HG03565 (cell line): ENCODE results near the gene TMEM119.
A peak's percentile ranks its signal among the peaks of the same experiment; 100 is the strongest.

ENCODE experiments used
- ATAC-seq: cut with Tn5 transposase; IDR thresholded peaks from one replicate; pipeline ENCODE4 v1.9.1; 2021; ENCODE audit warnings: mild to moderate bottlenecking, moderate library complexity; ENCODE audit not compliant: unreplicated experiment

Gene TMEM119

GRCh38 chr12:108616941-108617858 lies 19.3 kb upstream of the TMEM119 start:
- peak; percentile 73 for ATAC-seq

GRCh38 chr12:108616359-108616758 lies 18.5 kb upstream of the TMEM119 start:
- no peak for ATAC-seq

- no peak for ATAC-seq
Observed at GRCh38 chr12:108615918-108616317, 18.0 kb upstream of the TMEM119 start.

- no peak for ATAC-seq
Observed at GRCh38 chr12:108614639-108615038, 16.8 kb upstream of the TMEM119 start.

- ATAC-seq = no peak
Observed at GRCh38 chr12:108614041-108614440, 16.2 kb upstream of the TMEM119 start.

- ATAC-seq = no peak
Observed at GRCh38 chr12:108613548-108613947, 15.7 kb upstream of the TMEM119 start.

GRCh38 chr12:108612788-108613282 lies 15.0 kb upstream of the TMEM119 start:
- ATAC-seq = no peak

GRCh38 chr12:108611884-108612415 lies 14.1 kb upstream of the TMEM119 start:
- ATAC-seq = no peak

GRCh38 chr12:108610856-108611605 lies 13.1 kb upstream of the TMEM119 start:
- no peak for ATAC-seq

- no peak for ATAC-seq
Observed at GRCh38 chr12:108610336-108610815, 12.5 kb upstream of the TMEM119 start.

GRCh38 chr12:108609537-108610335 lies 11.9 kb upstream of the TMEM119 start:
- no peak for ATAC-seq

GRCh38 chr12:108608616-108609015 lies 10.7 kb upstream of the TMEM119 start:
- ATAC-seq = no peak

- ATAC-seq = no peak
Observed at GRCh38 chr12:108607981-108608600, 10.2 kb upstream of the TMEM119 start.

GRCh38 chr12:108606492-108606891 lies 8.6 kb upstream of the TMEM119 start:
- no peak for ATAC-seq

- ATAC-seq = no peak
Observed at GRCh38 chr12:108605690-108606406, 8.0 kb upstream of the TMEM119 start.

GRCh38 chr12:108605000-108605689 lies 7.3 kb upstream of the TMEM119 start:
- no peak for ATAC-seq

GRCh38 chr12:108604208-108604941 lies 6.5 kb upstream of the TMEM119 start:
- no peak for ATAC-seq

GRCh38 chr12:108603743-108604142 lies 5.9 kb upstream of the TMEM119 start:
- no peak for ATAC-seq
